Measurements from ENCODE around the gene FLNB. TPM values are rescaled to one million over a fixed set of nuclear protein-coding genes. Genes with fewer than 3 reads are reported as not detected.

FLNB gene
- total RNA-seq, 1 experiment from 2014 or later: 83.4 TPM

DNA sequence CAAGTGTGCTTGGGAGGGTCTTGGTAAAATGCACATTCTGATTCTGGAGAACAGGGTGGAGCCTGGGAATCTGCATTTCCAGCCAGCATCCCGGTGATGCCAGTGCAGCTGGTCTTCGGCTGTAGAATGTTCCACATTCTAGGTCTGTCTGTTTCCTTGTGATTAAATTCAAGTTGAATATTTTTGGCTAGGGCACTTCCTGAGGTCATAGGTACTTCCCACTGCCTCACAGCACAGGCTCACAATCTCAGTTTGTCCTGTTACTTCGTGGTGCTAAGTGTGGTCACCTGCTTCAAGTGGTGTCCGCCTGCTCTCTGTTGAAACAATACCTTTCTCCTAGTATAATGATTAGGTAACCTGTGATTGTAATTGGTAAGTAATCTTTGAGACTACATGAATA, 40.1 kb downstream of the FLNB start:
- peak overlapping the region; percentile 69 to 99 (median 99) for H3K27ac Mint-ChIP-seq
- H3K9me3 ChIP-seq (ENCODE audit: control insufficient read depth, low read depth, low read length): no peaks in the 10 kb centered on the region
- peaks cover 34% of the 10 kb centered on the region; the same call in 1 of the 2 replicates for H3K79me2 ChIP-seq (ENCODE audit: insufficient read depth, low read length)
- no peak overlapping the region for H3K14ac ChIP-seq (ENCODE audit: insufficient read depth, low read length)
- no CpG with 5 or more reads among the region's 4 CpGs for WGBS (ENCODE audit: extremely low coverage, insufficient read length, low lambda C conversion rate)
- peaks cover 9% of the 10 kb centered on the region for H3K79me1 ChIP-seq (ENCODE audit: insufficient read depth, low read depth, low read length, poor library complexity, severe bottlenecking)
- no peak overlapping the region for H2BK20ac ChIP-seq (ENCODE audit: low read depth, low read length, poor library complexity, severe bottlenecking)
- no peak overlapping the region for H3K23ac ChIP-seq (ENCODE audit: insufficient read length, low read depth, low read length)
- no peaks in the 10 kb centered on the region for H3K23me2 ChIP-seq (ENCODE audit: insufficient read length, low read depth, low read length, poor library complexity, severe bottlenecking)
- no peak overlapping the region for H2BK120ac ChIP-seq (ENCODE audit: low read depth, low read length, poor library complexity, severe bottlenecking)
- no peak overlapping the region for H4K5ac ChIP-seq (ENCODE audit: insufficient read length, low read depth, low read length)
- H3T11ph ChIP-seq (ENCODE audit: low read length): no peak overlapping the region
- no peak overlapping the region for H3K9ac ChIP-seq (ENCODE audit: extremely low read depth, insufficient read length, low read length)
- no peak overlapping the region for H2AK5ac ChIP-seq (ENCODE audit: insufficient read length, low read length)
- DNase-seq: no peak
- H3K4me1 ChIP-seq (ENCODE audit: insufficient read depth, low read length): peaks cover 25% of the 10 kb centered on the region
- H2BK12ac ChIP-seq (ENCODE audit: insufficient read length, low read depth, low read length): no peak overlapping the region
- peaks cover 60 to 65% of the 10 kb centered on the region in 2 experiments for H3K4me1 Mint-ChIP-seq
- no peaks in the 10 kb centered on the region for H3K9me3 Mint-ChIP-seq
- H4K8ac ChIP-seq (replicated peaks; ENCODE audit: insufficient read length, low read depth, low read length): no peak overlapping the region
- no peak overlapping the region for H3K4me3 Mint-ChIP-seq
- H3K4me2 ChIP-seq (ENCODE audit: insufficient read depth, insufficient read length, low read length): no peak overlapping the region
- no peak overlapping the region for H3K56ac ChIP-seq (ENCODE audit: insufficient read length, low read depth, low read length)
- TF ChIP-seq, protein P1, sequence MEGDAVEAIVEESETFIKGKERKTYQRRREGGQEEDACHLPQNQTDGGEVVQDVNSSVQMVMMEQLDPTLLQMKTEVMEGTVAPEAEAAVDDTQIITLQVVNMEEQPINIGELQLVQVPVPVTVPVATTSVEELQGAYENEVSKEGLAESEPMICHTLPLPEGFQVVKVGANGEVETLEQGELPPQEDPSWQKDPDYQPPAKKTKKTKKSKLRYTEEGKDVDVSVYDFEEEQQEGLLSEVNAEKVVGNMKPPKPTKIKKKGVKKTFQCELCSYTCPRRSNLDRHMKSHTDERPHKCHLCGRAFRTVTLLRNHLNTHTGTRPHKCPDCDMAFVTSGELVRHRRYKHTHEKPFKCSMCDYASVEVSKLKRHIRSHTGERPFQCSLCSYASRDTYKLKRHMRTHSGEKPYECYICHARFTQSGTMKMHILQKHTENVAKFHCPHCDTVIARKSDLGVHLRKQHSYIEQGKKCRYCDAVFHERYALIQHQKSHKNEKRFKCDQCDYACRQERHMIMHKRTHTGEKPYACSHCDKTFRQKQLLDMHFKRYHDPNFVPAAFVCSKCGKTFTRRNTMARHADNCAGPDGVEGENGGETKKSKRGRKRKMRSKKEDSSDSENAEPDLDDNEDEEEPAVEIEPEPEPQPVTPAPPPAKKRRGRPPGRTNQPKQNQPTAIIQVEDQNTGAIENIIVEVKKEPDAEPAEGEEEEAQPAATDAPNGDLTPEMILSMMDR (conservative IDR thresholded peaks at IDR 0.05): no peak
- H3K27me3 ChIP-seq (ENCODE audit: insufficient read depth, low read length): no peaks in the 10 kb centered on the region
- H4K20me1 ChIP-seq (ENCODE audit: control insufficient read depth, insufficient read depth, insufficient read length): peaks cover 3% of the 10 kb centered on the region
- H2BK5ac ChIP-seq (ENCODE audit: insufficient read length, low read length): no peak overlapping the region
- H4K91ac ChIP-seq (ENCODE audit: insufficient read length, low read depth, low read length): no peak overlapping the region
- no peak overlapping the region for H3K4ac ChIP-seq (ENCODE audit: low read depth, low read length)
- no peaks in the 10 kb centered on the region; a peak in 1 of 7 replicates for H3K36me3 Mint-ChIP-seq (ENCODE audit: insufficient read depth in 1 of 3, low read depth in 3 of 3)
- no peak overlapping the region for H3K18ac ChIP-seq (ENCODE audit: insufficient read length, low read depth, low read length)
- H3K27ac ChIP-seq (ENCODE audit: insufficient read length, low read depth, low read length): peak overlapping the region; percentile 21
- no peak overlapping the region for H2AFZ ChIP-seq (ENCODE audit: low read length)
- no peaks in the 10 kb centered on the region for H3K27me3 Mint-ChIP-seq (ENCODE audit: low read depth)
- no peak overlapping the region for H2BK15ac ChIP-seq (ENCODE audit: low read depth, low read length)

All from H9 (cell line).